Measurements from ENCODE around the gene CES2. TPM values are rescaled to one million over a fixed set of nuclear protein-coding genes. Genes with fewer than 3 reads are reported as not detected.

Gene CES2
- total and polyA plus RNA-seq, 2 of the 8 experiments (the other 6 are each of a cell fraction or from before 2014, with no cell fraction given), result 8.6 to 14.7 TPM

GRCh38 chr16:66903544-66904427, 31.5 kb upstream of the CES2 start:
- H3K27ac ChIP-seq (ENCODE audit: low read depth, low read length), result no peak overlapping the region
- no peak overlapping the region for H2BK12ac ChIP-seq (ENCODE audit: low read depth, low read length)
- no peaks in the 10 kb centered on the region for H3K79me1 ChIP-seq (ENCODE audit: low read depth, low read length)
- H4K20me1 ChIP-seq (replicated peaks in 1 of 2; ENCODE audit: control insufficient read depth in 1 of 2, insufficient read depth in 2 of 2, low read length in 2 of 2), result no peaks in the 10 kb centered on the region
- no peak overlapping the region for H3K9ac ChIP-seq (replicated peaks in 1 of 4; ENCODE audit: extremely low read depth in 1 of 4, low read depth in 3 of 4, low read length in 3 of 4)
- H2BK120ac ChIP-seq (replicated peaks; ENCODE audit: low read depth, low read length), result no peak overlapping the region
- H3K79me2 ChIP-seq (ENCODE audit: control insufficient read depth in 1 of 2, insufficient read depth in 2 of 2, low read length in 2 of 2), result no peaks in the 10 kb centered on the region
- FAIRE-seq, result no peak
- CTCF ChIA-PET (ENCODE audit: partially characterized antibody), result interaction anchor here (0.9 to 42.0 kb wide), 9 partner anchors 4 to 75 kb away, joined by 3 to 1009 read pairs (median 5); partner anchors contain the start of genes CDH16, CES3, CIAO2B and PDP2
- H3K4me2 ChIP-seq (ENCODE audit: insufficient read depth in 1 of 2, low read depth in 2 of 2, low read length in 2 of 2), result no peak overlapping the region
- no peak overlapping the region for H3K18ac ChIP-seq (ENCODE audit: extremely low read depth, low read length)
- no peak overlapping the region for H2AFZ ChIP-seq (ENCODE audit: low read length)
- H3K27me3 ChIP-seq (replicated peaks in 1 of 4; ENCODE audit: control insufficient read depth in 3 of 4, extremely low read depth in 1 of 4, insufficient read depth in 3 of 4, low read length in 3 of 4), result no peaks in the 10 kb centered on the region; a peak in 1 of 7 replicates
- H4K91ac ChIP-seq (replicated peaks; ENCODE audit: insufficient read length, low read length), result no peak overlapping the region
- DNase-seq (ENCODE audit: low read depth in 1 of 2, low spot score in 2 of 2), result no peak
- H3K4ac ChIP-seq (replicated peaks; ENCODE audit: insufficient read length, low read depth, low read length), result no peak overlapping the region
- H3K56ac ChIP-seq (replicated peaks; ENCODE audit: insufficient read length, low read depth, low read length), result no peak overlapping the region
- H3K4me3 ChIP-seq (ENCODE audit: extremely low read depth in 1 of 4, insufficient read depth in 2 of 4, low read depth in 3 of 4, low read length in 4 of 4), result no peak overlapping the region
- WGBS, 2 experiments (ENCODE audit: extremely low coverage in 1 of 2, insufficient coverage in 1 of 2, insufficient read length in 1 of 2, insufficient replicate concordance in 2 of 2, low coverage in 1 of 2, low lambda C conversion rate in 2 of 2, missing lambda C conversion rate in 1 of 2), result 87% methylated on average over 11 of the region's 11 CpGs; no CpG with 5 or more reads in 1 of the 2 experiments
- H3K9me3 ChIP-seq (ENCODE audit: insufficient read depth in 2 of 2, low read depth in 1 of 2, low read length in 1 of 2), result no peaks in the 10 kb centered on the region
- no peak overlapping the region for H2BK5ac ChIP-seq (ENCODE audit: low read depth, low read length)
- H3K36me3 ChIP-seq (ENCODE audit: control insufficient read depth in 2 of 4, insufficient read depth in 4 of 4, low read length in 3 of 4), result no peaks in the 10 kb centered on the region
- no peak overlapping the region for H2BK20ac ChIP-seq (ENCODE audit: low read length)
- no peaks in the 10 kb centered on the region for H3K23me2 ChIP-seq (ENCODE audit: low read depth, low read length)
- peaks cover 0 to 6% (median 3%) of the 10 kb centered on the region in 4 experiments; a peak in 4 of 7 replicates for H3K4me1 ChIP-seq (replicated peaks in 1 of 4; ENCODE audit: control insufficient read depth in 3 of 4, insufficient read depth in 4 of 4, low read length in 3 of 4)
- TF ChIP-seq NANOG (IDR thresholded peaks at IDR 0.05; ENCODE audit: insufficient read depth, low read depth, low read length, poor library complexity, severe bottlenecking), result no peak
- no peak for TF ChIP-seq EZH2 (IDR thresholded peaks at IDR 0.05; ENCODE audit: low read depth, low read length, severe bottlenecking)
- no peak for TF ChIP-seq SIRT6 (IDR thresholded peaks at IDR 0.05; ENCODE audit: low read length)
- no peak for TF ChIP-seq CHD2 (IDR thresholded peaks at IDR 0.05; ENCODE audit: low read length)
- TF ChIP-seq CREB1 (IDR thresholded peaks at IDR 0.05), result no peak
- no peak for TF ChIP-seq SIN3A (conservative IDR thresholded peaks at IDR 0.05 in 1 of 2, IDR thresholded peaks at IDR 0.05 in 1 of 2; ENCODE audit: low read depth in 1 of 2, low read length in 2 of 2)
- TF ChIP-seq SP4 (IDR thresholded peaks at IDR 0.05; ENCODE audit: low read length), result no peak
- TF ChIP-seq SIX5 (IDR thresholded peaks at IDR 0.05; ENCODE audit: low read depth, low read length), result no peak
- no peak for TF ChIP-seq YY1 (IDR thresholded peaks at IDR 0.05; ENCODE audit: low read depth, low read length)
- TF ChIP-seq TCF12 (IDR thresholded peaks at IDR 0.05; ENCODE audit: low read depth, low read length), result no peak
- TF ChIP-seq TAF1 (IDR thresholded peaks at IDR 0.05; ENCODE audit: low read depth, low read length), result no peak
- no peak for TF ChIP-seq KDM4A (IDR thresholded peaks at IDR 0.05; ENCODE audit: low read depth, low read length, severe bottlenecking)
- no peak for TF ChIP-seq CHD1 (IDR thresholded peaks at IDR 0.05; ENCODE audit: low read depth, low read length)
- no peak overlapping the region for H2AK5ac ChIP-seq (ENCODE audit: low read depth, low read length)
- H3K14ac ChIP-seq (ENCODE audit: insufficient read length), result no peak overlapping the region
- H2BK15ac ChIP-seq (ENCODE audit: low read length), result no peak overlapping the region
- no peak overlapping the region for H3K23ac ChIP-seq (ENCODE audit: insufficient read length)
- POLR2A ChIA-PET (ENCODE audit: partially characterized antibody), result interaction anchor here (1.0 to 1.5 kb wide), 3 partner anchors 16 to 39 kb away, joined by 3 to 5 read pairs (median 3); partner anchors contain the start of gene PDP2
- no peak overlapping the region for H4K8ac ChIP-seq (ENCODE audit: extremely low read depth, insufficient read depth, low read length)
- H4K5ac ChIP-seq (ENCODE audit: insufficient read length, low read depth, low read length), result no peak overlapping the region

Measured in H1 (cell line).